ENCODE data around the gene TRABD2B. TPM values are rescaled to one million over a fixed set of nuclear protein-coding genes. Genes with fewer than 3 reads are reported as not detected.

TRABD2B gene
- total and polyA plus RNA-seq, 8 donors, result 1.6 to 3.8 (median 3.0) TPM

DNA sequence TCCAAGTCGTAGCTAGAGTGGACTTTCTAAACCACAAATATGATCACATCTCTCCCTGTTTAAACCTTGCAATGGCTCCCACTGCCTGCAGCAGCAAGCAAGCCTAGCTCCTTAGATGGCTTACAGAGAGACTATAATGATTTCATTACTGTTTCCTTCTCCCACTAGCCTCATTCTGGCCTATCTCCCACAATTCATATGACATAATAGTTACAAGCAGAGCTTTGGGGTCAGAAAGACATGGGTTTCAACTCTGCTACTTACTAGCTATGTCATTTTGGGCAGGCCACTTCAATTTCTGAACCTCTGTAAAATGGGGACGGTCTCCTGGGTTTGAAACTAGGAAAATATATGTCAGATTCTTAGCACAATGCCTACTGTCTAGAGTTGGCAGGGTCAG, 143.3 kb downstream of the TRABD2B start:
- no peak overlapping the region for H3K27ac ChIP-seq
- no peaks in the 10 kb centered on the region for H3K9me3 ChIP-seq
- no peaks in the 10 kb centered on the region for H3K4me1 ChIP-seq
- H3K36me3 ChIP-seq, result no peaks in the 10 kb centered on the region
- no peak for DNase-seq
- ATAC-seq, result no peak
- TF ChIP-seq, protein P1, sequence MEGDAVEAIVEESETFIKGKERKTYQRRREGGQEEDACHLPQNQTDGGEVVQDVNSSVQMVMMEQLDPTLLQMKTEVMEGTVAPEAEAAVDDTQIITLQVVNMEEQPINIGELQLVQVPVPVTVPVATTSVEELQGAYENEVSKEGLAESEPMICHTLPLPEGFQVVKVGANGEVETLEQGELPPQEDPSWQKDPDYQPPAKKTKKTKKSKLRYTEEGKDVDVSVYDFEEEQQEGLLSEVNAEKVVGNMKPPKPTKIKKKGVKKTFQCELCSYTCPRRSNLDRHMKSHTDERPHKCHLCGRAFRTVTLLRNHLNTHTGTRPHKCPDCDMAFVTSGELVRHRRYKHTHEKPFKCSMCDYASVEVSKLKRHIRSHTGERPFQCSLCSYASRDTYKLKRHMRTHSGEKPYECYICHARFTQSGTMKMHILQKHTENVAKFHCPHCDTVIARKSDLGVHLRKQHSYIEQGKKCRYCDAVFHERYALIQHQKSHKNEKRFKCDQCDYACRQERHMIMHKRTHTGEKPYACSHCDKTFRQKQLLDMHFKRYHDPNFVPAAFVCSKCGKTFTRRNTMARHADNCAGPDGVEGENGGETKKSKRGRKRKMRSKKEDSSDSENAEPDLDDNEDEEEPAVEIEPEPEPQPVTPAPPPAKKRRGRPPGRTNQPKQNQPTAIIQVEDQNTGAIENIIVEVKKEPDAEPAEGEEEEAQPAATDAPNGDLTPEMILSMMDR (IDR thresholded peaks at IDR 0.05), result no peak
- no peak overlapping the region for H3K4me3 ChIP-seq
- WGBS, 2 donors, result 78 to 81% methylated on average over 2 of the region's 2 CpGs
- H3K27me3 ChIP-seq, result no peaks in the 10 kb centered on the region
- FAIRE-seq, result no peak
- intact Hi-C loops (cut with DNase I), result no loop called here

GRCh38 chr1:47853059-47853458, 144.1 kb downstream of the TRABD2B start:
- H3K4me1 ChIP-seq, result no peaks in the 10 kb centered on the region
- WGBS, 2 donors, result 69 to 71% methylated on average over 7 of the region's 7 CpGs
- TF ChIP-seq, protein P1 (IDR thresholded peaks at IDR 0.05), result no peak
- FAIRE-seq (no peak), ATAC-seq (no peak), DNase-seq (no peak)
- intact Hi-C loops (cut with DNase I), result no loop called here
- no peaks in the 10 kb centered on the region for H3K27me3 ChIP-seq
- H3K4me3 ChIP-seq, result no peak overlapping the region
- no peaks in the 10 kb centered on the region for H3K9me3 ChIP-seq
- H3K27ac ChIP-seq, result no peak overlapping the region
- no peaks in the 10 kb centered on the region for H3K36me3 ChIP-seq

- Histone ChIP-seq H3K4me3 (no peak overlapping the region), H3K9me3 (no peaks in the 10 kb centered on the region), H3K36me3 (no peaks in the 10 kb centered on the region), H3K4me1 (no peaks in the 10 kb centered on the region), H3K27me3 (no peaks in the 10 kb centered on the region), H3K27ac (no peak overlapping the region)
- TF ChIP-seq, protein P1 (IDR thresholded peaks at IDR 0.05), result no peak
- FAIRE-seq, result no peak
- intact Hi-C loops (cut with DNase I), result no loop called here
- WGBS, 2 donors, result 90 to 94% methylated on average over 17 of the region's 17 CpGs
- DNase-seq, result no peak
- ATAC-seq, result no peak
These were observed 145.0 kb downstream of the TRABD2B start for GRCh38 chr1:47852006-47852718.

DNA sequence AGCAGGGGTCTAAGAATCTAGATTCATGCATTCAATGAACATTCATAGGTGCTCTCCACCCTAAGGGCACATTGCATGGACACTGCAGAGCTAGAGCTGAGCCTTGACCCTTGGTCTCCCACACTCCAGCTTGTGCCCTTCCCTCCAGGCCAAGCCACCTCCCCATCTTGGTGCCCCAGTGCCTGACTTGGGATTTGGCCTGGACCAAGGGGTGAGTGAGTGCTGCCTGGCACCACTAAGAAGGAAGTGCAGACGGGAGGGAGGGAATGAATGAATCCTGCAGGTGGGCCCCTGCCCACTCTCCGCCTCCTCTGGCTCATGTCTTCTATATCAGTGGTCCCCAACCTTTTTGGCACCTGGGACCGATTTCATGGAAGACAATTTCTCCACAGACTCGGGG, 146.7 kb downstream of the TRABD2B start:
- Histone ChIP-seq H3K9me3 (no peaks in the 10 kb centered on the region), H3K36me3 (no peaks in the 10 kb centered on the region), H3K27ac (no peak overlapping the region), H3K4me1 (no peaks in the 10 kb centered on the region), H3K4me3 (no peak overlapping the region), H3K27me3 (no peaks in the 10 kb centered on the region)
- FAIRE-seq (no peak), ATAC-seq (no peak), DNase-seq (no peak)
- intact Hi-C loops (cut with DNase I), result no loop called here
- TF ChIP-seq, protein P1 (IDR thresholded peaks at IDR 0.05), result no peak
- WGBS, 2 donors, result 85 to 87% methylated on average over 4 of the region's 4 CpGs

DNA sequence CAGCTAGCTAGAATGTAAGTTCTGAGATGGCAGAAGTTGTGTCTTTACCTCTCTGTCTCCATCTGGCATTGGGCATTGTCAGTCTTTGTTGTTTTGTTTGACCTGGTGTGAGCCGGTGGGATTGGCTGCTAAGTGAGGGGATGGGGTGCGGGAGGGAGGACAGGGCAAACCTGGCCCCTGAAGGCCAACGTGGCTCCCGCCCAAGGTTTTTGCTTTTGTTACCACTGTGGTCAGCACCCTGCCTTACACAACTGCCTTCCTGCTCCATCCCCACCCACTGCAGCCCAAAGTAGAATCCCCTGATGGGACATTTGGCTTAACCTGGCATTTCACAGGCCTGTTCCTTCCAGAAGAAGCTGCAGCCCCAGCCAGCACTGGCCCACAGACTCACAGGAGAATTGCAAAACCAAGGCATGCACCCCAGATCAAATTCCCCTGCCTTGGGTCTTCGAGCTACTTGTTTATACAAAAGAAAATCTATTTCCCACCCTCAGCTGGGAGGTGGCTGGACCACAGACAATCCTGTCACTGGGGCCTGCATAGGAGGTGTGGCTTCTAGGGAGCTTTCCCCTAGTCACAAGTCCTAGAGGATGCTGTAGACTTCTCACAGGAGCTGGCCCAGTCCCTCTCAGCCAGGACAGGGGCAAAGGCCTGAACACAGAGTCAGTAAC, 147.5 kb downstream of the TRABD2B start:
- peak in 1 of 4 donors; percentile 12 for ATAC-seq

More for the DNA sequence above, 147.5 kb downstream of the TRABD2B start:
- H3K27ac ChIP-seq, result no peak overlapping the region
- no peak overlapping the region for H3K4me3 ChIP-seq
- no peak for FAIRE-seq
- H3K4me1 ChIP-seq, result no peaks in the 10 kb centered on the region
- WGBS, 2 donors, result 87 to 90% methylated on average over 5 of the region's 5 CpGs
- H3K27me3 ChIP-seq, result no peaks in the 10 kb centered on the region
- no peaks in the 10 kb centered on the region for H3K36me3 ChIP-seq
- intact Hi-C loops (cut with DNase I), result no loop called here
- TF ChIP-seq, protein P1 (IDR thresholded peaks at IDR 0.05), result no peak
- no peaks in the 10 kb centered on the region for H3K9me3 ChIP-seq
- no peak for DNase-seq
